GM19328 (cell line): Measurements from ENCODE around the gene HHIPL2.
"Not testable (repeated sequence)": the region's sequence is repeated elsewhere in the genome, so short reads cannot be mapped to it uniquely, and the experiment has no call there.

Source experiments
- ATAC-seq: cut with Tn5 transposase; IDR thresholded peaks from one replicate; pipeline ENCODE4 v1.9.1; 2021; ENCODE audit warnings: mild to moderate bottlenecking, moderate library complexity; ENCODE audit not compliant: unreplicated experiment

The HHIPL2 gene

GRCh38 chr1:222543817-222544216, 4.1 kb downstream of the HHIPL2 start:
- ATAC-seq, result no peak

GRCh38 chr1:222540598-222540995, 7.3 kb downstream of the HHIPL2 start:
- ATAC-seq, result no peak

DNA sequence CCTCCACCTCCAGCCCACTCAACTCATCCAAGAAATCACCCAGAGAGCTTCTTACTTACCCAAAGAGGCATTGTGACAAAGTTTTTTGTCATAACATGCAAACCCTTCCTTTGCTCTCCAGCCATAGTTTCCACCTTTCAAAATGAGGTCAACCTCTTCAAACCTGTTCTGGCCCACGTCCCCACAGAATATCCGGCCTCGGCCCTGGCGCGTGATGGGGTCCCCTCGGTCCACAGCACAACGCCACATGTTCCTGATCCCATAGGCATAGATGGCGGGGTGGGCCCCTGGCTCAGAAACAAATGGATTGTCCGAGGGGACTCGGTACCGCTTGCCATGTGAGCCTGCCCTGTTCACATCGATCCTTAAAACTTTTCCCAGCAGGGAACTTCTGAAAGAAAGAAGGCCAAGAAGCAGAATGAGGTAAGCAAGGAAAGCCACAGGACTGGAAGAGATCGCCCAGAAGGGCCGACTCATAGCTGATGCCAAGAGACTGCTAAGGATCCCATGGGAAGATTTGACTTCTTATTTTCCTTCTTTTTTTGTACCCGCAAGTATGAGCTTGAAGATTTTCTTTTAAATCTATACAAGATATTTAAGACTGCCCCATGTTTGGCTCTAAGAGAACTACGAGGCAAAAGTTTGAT, 7.8 kb downstream of the HHIPL2 start:
- ATAC-seq, result no peak

DNA sequence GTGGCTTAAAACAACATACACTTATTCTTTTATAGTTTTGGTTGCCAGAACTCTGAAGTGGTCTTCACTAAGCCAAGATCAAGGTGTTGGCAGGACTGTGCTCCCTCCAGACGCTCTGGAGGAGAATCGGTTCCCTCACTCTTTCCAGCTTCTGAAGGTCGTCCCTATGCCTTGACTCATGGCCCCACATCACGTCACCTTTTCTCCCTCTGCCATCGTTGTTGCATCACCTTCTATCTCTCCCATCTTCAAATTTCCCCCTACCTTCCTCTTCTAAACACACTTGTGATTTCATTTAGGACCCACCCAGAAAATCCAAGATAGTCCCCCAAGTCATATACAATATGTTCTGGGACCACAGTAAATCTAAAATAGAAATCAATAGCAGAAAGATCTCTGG, 12.4 kb downstream of the HHIPL2 start:
- ATAC-seq, result no peak

GRCh38 chr1:222530852-222531251, 17.1 kb downstream of the HHIPL2 start:
- no peak for ATAC-seq

DNA sequence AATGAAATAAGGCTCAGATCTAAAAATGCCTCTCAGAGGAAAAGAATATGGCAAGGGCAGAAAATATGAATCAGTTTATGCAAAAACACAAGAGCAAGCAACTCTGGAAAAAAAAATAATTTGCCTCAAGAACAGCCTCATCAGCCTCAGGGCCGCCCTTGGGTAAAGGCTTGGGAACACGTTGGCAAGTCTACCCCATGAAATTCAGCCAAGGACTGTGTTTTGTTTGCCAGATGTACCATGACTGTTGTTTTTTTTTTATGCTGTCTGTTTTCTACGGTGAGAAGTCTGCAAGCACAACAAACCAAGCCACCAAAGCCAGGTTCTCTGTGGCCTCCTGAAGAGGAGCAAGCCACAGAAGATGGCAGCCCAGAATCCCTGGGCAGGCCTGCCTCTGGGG, 18.0 kb downstream of the HHIPL2 start:
- ATAC-seq, result no peak

- no peak for ATAC-seq
Observed at GRCh38 chr1:222529181-222529580, 18.7 kb downstream of the HHIPL2 start.

DNA sequence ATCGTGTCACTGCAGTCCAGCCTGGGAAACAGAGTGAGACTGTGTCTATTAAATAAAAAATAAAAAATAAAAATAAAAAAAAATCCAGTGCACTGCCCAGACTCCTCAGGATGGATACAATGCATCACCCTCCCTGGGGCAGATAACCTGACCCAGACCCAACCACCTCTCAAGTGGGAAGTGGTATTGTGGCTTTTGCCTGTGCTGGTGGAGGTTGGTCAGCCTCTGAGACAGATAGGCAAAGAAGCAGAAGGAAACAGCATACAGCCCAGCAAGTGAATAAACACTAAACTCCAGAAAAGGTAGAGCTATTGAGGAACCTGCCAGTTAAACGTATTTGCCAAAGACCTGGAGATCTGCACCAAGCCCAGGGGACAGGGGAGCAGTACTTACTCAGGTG, 22.0 kb downstream of the HHIPL2 start:
- ATAC-seq, result no peak

- ATAC-seq, result no peak
Observed at GRCh38 chr1:222523852-222524251, 24.1 kb downstream of the HHIPL2 start.

DNA sequence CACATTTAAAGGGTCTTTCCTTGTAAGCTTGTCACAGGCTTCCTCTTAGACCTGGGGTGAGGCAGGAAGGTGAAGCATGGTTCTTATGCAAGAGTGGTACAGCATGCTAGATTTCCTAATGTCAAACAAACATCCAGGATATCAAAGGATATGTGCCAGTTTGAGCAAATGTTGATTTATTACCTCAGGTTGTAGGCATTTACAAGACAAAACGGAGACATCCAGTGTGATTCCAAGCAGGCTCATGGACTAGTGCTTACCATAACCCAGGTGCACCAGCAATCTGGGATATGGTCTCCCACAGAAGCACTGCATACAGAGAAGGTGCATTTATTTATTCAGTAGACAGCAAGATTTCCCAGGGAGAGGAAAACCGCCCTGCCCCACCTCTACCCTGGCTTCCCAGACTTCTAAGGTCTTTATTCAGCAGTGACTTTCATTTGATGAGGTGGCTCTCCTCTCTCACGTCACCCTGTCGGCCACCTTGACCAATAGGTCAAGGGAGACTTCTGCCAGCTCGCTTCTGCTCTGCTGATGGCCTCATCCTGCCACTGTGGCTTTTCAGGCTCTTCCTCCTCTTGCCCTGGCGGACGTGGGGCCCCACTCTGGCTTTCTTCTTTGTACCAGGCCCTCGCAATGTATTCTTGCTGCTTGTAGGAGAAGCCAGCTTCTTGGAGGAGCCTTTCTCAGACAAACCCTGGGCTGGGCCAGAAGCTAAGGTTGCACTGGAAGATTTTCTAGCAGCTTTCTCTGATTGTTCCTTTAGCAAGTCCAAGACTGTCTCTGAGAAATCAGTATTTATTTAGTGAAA, 25.6 kb downstream of the HHIPL2 start:
- no peak for ATAC-seq

- no peak for ATAC-seq
Observed at GRCh38 chr1:222521299-222522104, 26.4 kb downstream of the HHIPL2 start.

GRCh38 chr1:222489496-222489895, 58.4 kb downstream of the HHIPL2 start:
- ATAC-seq, result not testable (repeated sequence)

DNA sequence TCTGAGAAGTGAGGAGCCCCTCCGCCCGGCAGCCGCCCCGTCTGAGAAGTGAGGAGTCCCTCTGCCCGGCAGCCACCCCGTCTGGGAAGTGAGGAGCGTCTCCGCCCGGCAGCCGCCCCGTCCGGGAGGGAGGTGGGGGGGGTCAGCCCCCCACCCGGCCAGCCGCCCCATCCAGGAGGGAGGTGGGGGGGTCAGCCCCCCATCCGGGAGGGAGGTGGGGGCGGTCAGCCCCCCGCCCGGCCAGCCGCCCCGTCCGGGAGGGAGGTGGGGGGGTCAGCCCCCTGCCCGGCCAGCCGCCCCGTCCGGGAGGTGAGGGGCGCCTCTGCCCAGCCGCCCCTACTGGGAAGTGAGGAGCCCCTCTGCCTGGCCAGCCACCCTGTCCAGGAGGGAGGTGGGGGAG, 60.1 kb downstream of the HHIPL2 start:
- not testable (repeated sequence) for ATAC-seq

- not testable (repeated sequence) for ATAC-seq
Observed at GRCh38 chr1:222484005-222484404, 63.9 kb downstream of the HHIPL2 start.

GRCh38 chr1:222479567-222479966, 68.3 kb downstream of the HHIPL2 start:
- not testable (repeated sequence) for ATAC-seq

DNA sequence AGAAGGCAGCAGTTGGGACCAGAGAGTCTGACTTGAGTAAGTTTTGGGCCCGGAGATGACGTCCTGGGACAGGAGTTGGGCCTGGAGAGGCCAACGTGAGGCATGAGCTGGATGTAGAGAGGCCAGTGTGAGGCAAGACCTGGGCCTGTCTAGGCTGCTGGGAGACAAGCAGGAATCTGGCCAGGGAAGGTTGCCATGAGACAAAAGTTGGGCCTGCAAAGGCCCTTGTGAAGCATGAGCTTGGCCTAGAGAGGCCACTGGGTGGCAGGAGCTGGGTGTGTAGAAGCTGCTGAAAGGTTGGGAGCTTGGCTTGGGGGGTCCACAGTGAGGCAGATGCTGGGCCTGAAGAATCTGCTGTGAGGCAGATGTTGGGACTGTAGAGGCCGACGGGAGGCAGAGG, 71.5 kb downstream of the HHIPL2 start:
- ATAC-seq, result not testable (repeated sequence)

DNA sequence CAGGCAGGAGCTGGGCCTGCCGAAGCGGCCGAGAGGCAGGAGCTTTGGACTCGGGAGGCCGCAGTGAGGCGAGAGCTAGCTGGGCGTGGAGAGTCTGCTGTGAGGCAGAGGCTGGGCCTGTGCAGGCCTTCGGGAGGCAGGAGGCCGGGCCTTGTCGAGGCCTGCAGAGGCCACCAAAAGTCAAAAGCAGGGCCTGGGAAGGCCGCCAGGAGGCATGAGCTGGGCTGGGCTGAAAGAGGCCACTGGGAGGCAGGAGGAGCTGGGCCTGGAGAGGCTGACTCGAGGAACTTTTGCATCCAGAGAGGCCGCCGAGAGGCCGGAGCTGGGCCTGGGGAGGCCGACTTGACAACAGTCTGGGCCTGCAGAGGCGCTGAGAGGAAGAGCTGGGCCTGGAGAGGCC, 74.2 kb downstream of the HHIPL2 start:
- not testable (repeated sequence) for ATAC-seq

DNA sequence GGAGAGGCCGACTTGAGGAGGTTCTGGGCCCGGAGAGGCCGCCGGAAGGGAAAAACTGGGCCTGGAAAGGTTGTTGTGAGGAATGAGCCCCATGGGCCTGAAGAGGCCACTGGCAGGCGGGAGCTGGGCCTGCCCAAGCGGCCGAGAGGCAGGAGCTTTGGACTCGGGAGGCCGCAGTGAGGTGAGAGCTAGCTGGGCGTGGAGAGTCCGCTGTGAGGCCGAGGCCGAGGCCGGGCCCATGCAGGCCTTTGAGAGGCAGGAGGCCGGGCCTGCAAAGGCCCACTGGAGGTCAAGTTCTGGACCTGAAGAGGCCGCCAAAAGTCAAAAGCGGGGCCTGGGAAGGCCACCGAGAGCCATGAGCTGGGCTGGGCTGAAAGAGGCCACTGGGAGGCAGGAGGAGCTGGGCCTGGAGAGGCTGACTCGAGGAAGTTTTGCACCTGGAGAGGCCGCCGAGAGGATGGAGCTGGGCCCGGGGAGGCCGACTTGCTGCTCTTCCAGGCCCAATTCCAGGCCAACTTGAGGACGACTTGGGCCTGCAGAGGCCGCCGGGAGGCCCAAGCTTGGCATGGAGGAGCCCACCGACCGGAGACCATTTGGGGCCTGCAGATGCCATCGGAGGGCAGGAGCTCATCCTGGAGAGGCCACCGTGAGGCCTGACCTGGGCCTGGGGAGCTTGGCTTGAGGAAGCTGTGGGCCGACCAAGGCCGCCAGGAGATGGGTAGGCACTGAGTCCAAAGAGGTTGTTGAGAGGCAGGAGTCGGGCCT, 74.9 kb downstream of the HHIPL2 start:
- ATAC-seq, result not testable (repeated sequence)
